ENCODE data around the gene RFNG. TPM values are rescaled to one million over a fixed set of nuclear protein-coding genes. Genes with fewer than 3 reads are reported as not detected.
A peak's percentile ranks its signal among the peaks of the same experiment; 100 is the strongest.

RFNG gene
- total and polyA plus RNA-seq, 2 of the 13 experiments (the other 11 are each of a cell fraction or from before 2014, with no cell fraction given): 61.4 to 64.0 TPM

GRCh38 chr17:82023447-82024241 lies 28.0 kb downstream of the RFNG start (continued):
- no peak for TF ChIP-seq BRCA1 (CRISPR knock-in tag; IDR thresholded peaks at IDR 0.05)
- peak; percentile 61 for TF ChIP-seq ISL2 (CRISPR knock-in tag; IDR thresholded peaks at IDR 0.05)
- no peak for TF ChIP-seq ZNF496 (CRISPR knock-in tag; IDR thresholded peaks at IDR 0.05; ENCODE audit: insufficient replicate concordance)
- peak; percentile 24; the same call in 1 of the 2 replicates for TF ChIP-seq ZNF629 (CRISPR knock-in tag; conservative IDR thresholded peaks at IDR 0.05)
- TF ChIP-seq ATF1 (CRISPR knock-in tag; IDR thresholded peaks at IDR 0.05): no peak
- no peak for TF ChIP-seq ZEB1 (IDR thresholded peaks at IDR 0.05; ENCODE audit: insufficient replicate concordance, low read depth)
- TF ChIP-seq NFE2L2 (IDR thresholded peaks at IDR 0.05; ENCODE audit: low read length): no peak
- TF ChIP-seq ZFP90 (CRISPR knock-in tag; IDR thresholded peaks at IDR 0.05; ENCODE audit: borderline replicate concordance): peak; percentile 74; the same call in 1 of the 2 replicates
- TF ChIP-seq E2F5 (CRISPR knock-in tag; conservative IDR thresholded peaks at IDR 0.05): peak; percentile 1; the same call in 1 of the 2 replicates
- no peak for TF ChIP-seq PHB2 (IDR thresholded peaks at IDR 0.05; ENCODE audit: partially characterized antibody)
- no peak for TF ChIP-seq MNT (IDR thresholded peaks at IDR 0.05)
- no peak; the same call in 1 of the 2 replicates for TF ChIP-seq ZIK1 (CRISPR knock-in tag; IDR thresholded peaks at IDR 0.05; ENCODE audit: borderline replicate concordance, low read depth)
- 0 out of 2 replicates have a peak, but pooled peaks have one; percentile 35 for TF ChIP-seq MED13 (CRISPR knock-in tag; IDR thresholded peaks at IDR 0.05)
- TF ChIP-seq ZNF616 (CRISPR knock-in tag; IDR thresholded peaks at IDR 0.05; ENCODE audit: low read depth): no peak
- no peak; the same call in 1 of the 2 replicates for TF ChIP-seq FOXC1 (CRISPR knock-in tag; IDR thresholded peaks at IDR 0.05; ENCODE audit: borderline replicate concordance)
- no peak for TF ChIP-seq ATRX (CRISPR knock-in tag; IDR thresholded peaks at IDR 0.05; ENCODE audit: borderline replicate concordance)
- no peak for TF ChIP-seq RBM22 (optimal IDR thresholded peaks at IDR 0.05; ENCODE audit: low read length)
- no peak for TF ChIP-seq ZNF431 (CRISPR knock-in tag; IDR thresholded peaks at IDR 0.05; ENCODE audit: borderline replicate concordance, low read depth)
- peak; percentile 84 for TF ChIP-seq ZC3H13 (CRISPR knock-in tag; IDR thresholded peaks at IDR 0.05)
- no peak for TF ChIP-seq CC2D1A (CRISPR knock-in tag; IDR thresholded peaks at IDR 0.05)
- 0 out of 2 replicates have a peak, but pooled peaks have one; percentile 68 for TF ChIP-seq EED (CRISPR knock-in tag; IDR thresholded peaks at IDR 0.05)
- TF ChIP-seq CEBPZ (IDR thresholded peaks at IDR 0.05; ENCODE audit: low read length): no peak
- TF ChIP-seq ZNF33B (CRISPR knock-in tag; IDR thresholded peaks at IDR 0.05): 0 out of 2 replicates have a peak, but pooled peaks have one; percentile 32
